ENCODE results near the gene DPH6.
"Not testable (repeated sequence)": the region's sequence is repeated elsewhere in the genome, so short reads cannot be mapped to it uniquely, and the experiment has no call there.

DNA sequence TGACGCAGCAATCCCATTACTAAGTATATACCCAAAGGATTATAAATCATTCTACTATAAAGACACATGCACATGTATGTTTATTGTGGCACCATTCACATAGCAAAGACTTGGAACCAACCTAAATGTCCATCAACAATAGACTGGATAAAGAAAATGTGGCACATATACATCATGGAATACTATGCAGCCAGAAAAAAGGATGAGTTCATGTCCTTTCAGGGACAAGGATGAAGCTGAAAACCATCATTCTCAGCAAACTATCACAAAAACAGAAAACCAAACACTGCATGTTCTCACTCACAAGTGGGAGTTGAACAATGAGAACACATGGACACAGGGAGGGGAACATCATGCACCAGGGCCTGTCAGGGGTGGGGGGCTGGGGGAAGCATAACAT, 167.5 kb downstream of the DPH6 start:
- TF ChIP-seq ESRRG (CRISPR knock-in tag; IDR thresholded peaks at IDR 0.05); TOX (CRISPR knock-in tag; IDR thresholded peaks at IDR 0.05; ENCODE audit: borderline replicate concordance); OSR1 (CRISPR knock-in tag; IDR thresholded peaks at IDR 0.05); PATZ1 (CRISPR knock-in tag; IDR thresholded peaks at IDR 0.05; ENCODE audit: borderline replicate concordance); ZFP30 (CRISPR knock-in tag; IDR thresholded peaks at IDR 0.05); GLIS3 (CRISPR knock-in tag; IDR thresholded peaks at IDR 0.05): not testable (repeated sequence)
- TF ChIP-seq, protein P1, sequence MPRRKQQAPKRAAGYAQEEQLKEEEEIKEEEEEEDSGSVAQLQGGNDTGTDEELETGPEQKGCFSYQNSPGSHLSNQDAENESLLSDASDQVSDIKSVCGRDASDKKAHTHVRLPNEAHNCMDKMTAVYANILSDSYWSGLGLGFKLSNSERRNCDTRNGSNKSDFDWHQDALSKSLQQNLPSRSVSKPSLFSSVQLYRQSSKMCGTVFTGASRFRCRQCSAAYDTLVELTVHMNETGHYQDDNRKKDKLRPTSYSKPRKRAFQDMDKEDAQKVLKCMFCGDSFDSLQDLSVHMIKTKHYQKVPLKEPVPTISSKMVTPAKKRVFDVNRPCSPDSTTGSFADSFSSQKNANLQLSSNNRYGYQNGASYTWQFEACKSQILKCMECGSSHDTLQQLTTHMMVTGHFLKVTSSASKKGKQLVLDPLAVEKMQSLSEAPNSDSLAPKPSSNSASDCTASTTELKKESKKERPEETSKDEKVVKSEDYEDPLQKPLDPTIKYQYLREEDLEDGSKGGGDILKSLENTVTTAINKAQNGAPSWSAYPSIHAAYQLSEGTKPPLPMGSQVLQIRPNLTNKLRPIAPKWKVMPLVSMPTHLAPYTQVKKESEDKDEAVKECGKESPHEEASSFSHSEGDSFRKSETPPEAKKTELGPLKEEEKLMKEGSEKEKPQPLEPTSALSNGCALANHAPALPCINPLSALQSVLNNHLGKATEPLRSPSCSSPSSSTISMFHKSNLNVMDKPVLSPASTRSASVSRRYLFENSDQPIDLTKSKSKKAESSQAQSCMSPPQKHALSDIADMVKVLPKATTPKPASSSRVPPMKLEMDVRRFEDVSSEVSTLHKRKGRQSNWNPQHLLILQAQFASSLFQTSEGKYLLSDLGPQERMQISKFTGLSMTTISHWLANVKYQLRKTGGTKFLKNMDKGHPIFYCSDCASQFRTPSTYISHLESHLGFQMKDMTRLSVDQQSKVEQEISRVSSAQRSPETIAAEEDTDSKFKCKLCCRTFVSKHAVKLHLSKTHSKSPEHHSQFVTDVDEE (CRISPR knock-in tag; IDR thresholded peaks at IDR 0.05): not testable (repeated sequence)
